Spleen (tissue), 7 donors: ENCODE data around the gene FMO1.

Source experiments
- CTCF ChIP-seq, 11 experiments: fragments of 200-600 bp in 7 of 11; fragments of 450-650 bp in 4 of 11; sonication (generic) in 4 of 11; IDR thresholded peaks in 8 of 11; conservative IDR thresholded peaks in 3 of 11; 1 replicate in 7 of 11; 2 replicates in 4 of 11; pipeline versions ENCODE4 v1.4.0 to v1.8.0; 2016 to 2021; ENCODE audit warnings: antibody characterized with exemption in 11 of 11, inconsistent platforms in 4 of 11, mild to moderate bottlenecking in 1 of 11
- POLR2A ChIP-seq, 3 donors: fragments of 450-650 bp; IDR thresholded peaks; one replicate each; pipeline ENCODE4 v1.5.1; 2017; ENCODE audit warnings: antibody characterized with exemption in 3 of 3, mild to moderate bottlenecking in 1 of 3
- donor health status: DM: no; HTN: no; CAD: no; lungs with moderate emphysema.
- donor health status: DM: no; HTN: no; CAD: no.
- donor health status: DM: no; HTN: no; CAD: no.

GRCh38 chr1:171250263-171250662, 2.0 kb downstream of the FMO1 start:
- TF ChIP-seq CTCF (IDR thresholded peaks at IDR 0.05 in 8 of 11, conservative IDR thresholded peaks at IDR 0.05 in 3 of 11) (no peak), POLR2A (IDR thresholded peaks at IDR 0.05) (no peak)
